ENCODE results near the gene MPV17L.
"Not testable (repeated sequence)": the region's sequence is repeated elsewhere in the genome, so short reads cannot be mapped to it uniquely, and the experiment has no call there.

Gene MPV17L

GRCh38 chr16:15445450-15445849 is 49.9 kb downstream of the MPV17L start:
- no peaks in the 10 kb centered on the region for H3K27me3 ChIP-seq (ENCODE audit: control insufficient read depth in 1 of 2, insufficient read depth in 2 of 2, low read length in 2 of 2)
- H3K9me3 ChIP-seq (ENCODE audit: control insufficient read depth in 1 of 2, low read length in 2 of 2), result peaks cover 4 to 5% of the 10 kb centered on the region in 2 donors
- peaks cover 15 to 16% of the 10 kb centered on the region in 2 donors for H3K4me1 ChIP-seq (ENCODE audit: control insufficient read depth in 1 of 2, insufficient read depth in 2 of 2, low read length in 2 of 2)
- no peak overlapping the region for H3K9ac ChIP-seq (ENCODE audit: low read depth in 1 of 2, low read length in 2 of 2)
- no peak overlapping the region for H3K27ac ChIP-seq (ENCODE audit: low read depth, low read length)
- H3K36me3 ChIP-seq (ENCODE audit: control insufficient read depth in 1 of 2, insufficient read depth in 2 of 2, low read length in 2 of 2), result no peaks in the 10 kb centered on the region
- H3K4me3 ChIP-seq (ENCODE audit: low read depth in 1 of 2, low read length in 2 of 2), result no peak overlapping the region

- H3K9me3 ChIP-seq (ENCODE audit: control insufficient read depth in 1 of 2, low read length in 2 of 2), result peaks cover 4 to 5% of the 10 kb centered on the region in 2 donors
- H3K4me1 ChIP-seq (ENCODE audit: control insufficient read depth in 1 of 2, insufficient read depth in 2 of 2, low read length in 2 of 2), result peaks cover 10 to 13% of the 10 kb centered on the region in 2 donors
- no peak overlapping the region for H3K9ac ChIP-seq (ENCODE audit: low read depth in 1 of 2, low read length in 2 of 2)
- no peaks in the 10 kb centered on the region for H3K27me3 ChIP-seq (ENCODE audit: control insufficient read depth in 1 of 2, insufficient read depth in 2 of 2, low read length in 2 of 2)
- H3K4me3 ChIP-seq (ENCODE audit: low read depth in 1 of 2, low read length in 2 of 2), result no peak overlapping the region
- no peaks in the 10 kb centered on the region for H3K36me3 ChIP-seq (ENCODE audit: control insufficient read depth in 1 of 2, insufficient read depth in 2 of 2, low read length in 2 of 2)
- no peak overlapping the region for H3K27ac ChIP-seq (ENCODE audit: low read depth, low read length)
Measured at GRCh38 chr16:15446901-15447300, 51.3 kb downstream of the MPV17L start.

- Histone ChIP-seq H3K27me3 (ENCODE audit: control insufficient read depth in 1 of 2, insufficient read depth in 2 of 2, low read length in 2 of 2) (no peaks in the 10 kb centered on the region), H3K36me3 (ENCODE audit: control insufficient read depth in 1 of 2, insufficient read depth in 2 of 2, low read length in 2 of 2) (no peaks in the 10 kb centered on the region), H3K9me3 (ENCODE audit: control insufficient read depth in 1 of 2, low read length in 2 of 2) (peaks cover under 1 to 1% of the 10 kb centered on the region in 2 donors), H3K27ac (ENCODE audit: low read depth, low read length) (no peak overlapping the region), H3K9ac (ENCODE audit: low read depth in 1 of 2, low read length in 2 of 2) (no peak overlapping the region), H3K4me3 (ENCODE audit: low read depth in 1 of 2, low read length in 2 of 2) (no peak overlapping the region), H3K4me1 (ENCODE audit: control insufficient read depth in 1 of 2, insufficient read depth in 2 of 2, low read length in 2 of 2) (no peaks in the 10 kb centered on the region)
Measured at GRCh38 chr16:15450624-15451023, 55.1 kb downstream of the MPV17L start.

DNA sequence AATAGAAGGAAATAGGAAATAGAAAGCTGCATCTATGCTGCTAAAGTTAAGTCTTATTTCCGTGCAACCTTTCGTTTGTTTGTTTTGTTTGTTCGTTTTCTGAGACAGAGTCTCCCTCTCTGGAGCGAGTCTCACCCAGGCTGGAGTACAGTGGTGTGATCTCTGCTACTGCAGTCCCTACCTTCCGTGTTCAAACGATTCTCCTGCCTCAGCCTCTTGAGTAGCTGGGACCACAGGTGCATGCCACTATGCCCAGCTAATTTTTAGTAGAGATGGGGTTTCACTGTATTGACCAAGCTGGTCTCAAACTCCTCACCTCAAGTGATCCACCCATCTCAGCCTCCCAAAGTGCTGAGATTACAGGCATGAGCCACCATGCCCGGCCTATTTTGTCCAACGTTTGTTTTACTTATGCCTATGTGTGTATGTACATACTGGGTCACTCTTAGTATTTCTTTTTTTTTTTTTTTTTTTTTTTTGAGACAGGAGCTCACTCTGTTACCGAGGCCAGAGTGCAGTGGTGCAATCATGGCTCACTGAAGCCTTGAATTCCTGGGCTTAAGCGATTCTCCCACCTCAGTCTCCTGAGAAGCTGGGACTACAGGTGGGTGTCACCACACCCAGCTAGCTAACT is 55.7 kb downstream of the MPV17L start:
- Histone ChIP-seq H3K27me3 (ENCODE audit: control insufficient read depth in 1 of 2, insufficient read depth in 2 of 2, low read length in 2 of 2) (no peaks in the 10 kb centered on the region), H3K27ac (ENCODE audit: low read depth, low read length) (no peak overlapping the region), H3K36me3 (ENCODE audit: control insufficient read depth in 1 of 2, insufficient read depth in 2 of 2, low read length in 2 of 2) (no peaks in the 10 kb centered on the region), H3K9ac (ENCODE audit: low read depth in 1 of 2, low read length in 2 of 2) (no peak overlapping the region), H3K4me3 (ENCODE audit: low read depth in 1 of 2, low read length in 2 of 2) (no peak overlapping the region), H3K9me3 (ENCODE audit: control insufficient read depth in 1 of 2, low read length in 2 of 2) (no peaks in the 10 kb centered on the region), H3K4me1 (ENCODE audit: control insufficient read depth in 1 of 2, insufficient read depth in 2 of 2, low read length in 2 of 2) (peaks cover 1 to 3% of the 10 kb centered on the region in 2 donors)

- H3K4me3 ChIP-seq (ENCODE audit: low read depth in 1 of 2, low read length in 2 of 2), result no peak overlapping the region
- H3K9ac ChIP-seq (ENCODE audit: low read depth in 1 of 2, low read length in 2 of 2), result no peak overlapping the region
- H3K4me1 ChIP-seq (ENCODE audit: control insufficient read depth in 1 of 2, insufficient read depth in 2 of 2, low read length in 2 of 2), result peaks cover 8 to 12% of the 10 kb centered on the region in 2 donors
- H3K27ac ChIP-seq (ENCODE audit: low read depth, low read length), result no peak overlapping the region
- no peaks in the 10 kb centered on the region for H3K27me3 ChIP-seq (ENCODE audit: control insufficient read depth in 1 of 2, insufficient read depth in 2 of 2, low read length in 2 of 2)
- H3K9me3 ChIP-seq (ENCODE audit: control insufficient read depth in 1 of 2, low read length in 2 of 2), result no peaks in the 10 kb centered on the region
- no peaks in the 10 kb centered on the region for H3K36me3 ChIP-seq (ENCODE audit: control insufficient read depth in 1 of 2, insufficient read depth in 2 of 2, low read length in 2 of 2)
Measured at GRCh38 chr16:15452246-15452855, 56.8 kb downstream of the MPV17L start.

- peaks cover 10 to 13% of the 10 kb centered on the region in 2 donors for H3K4me1 ChIP-seq (ENCODE audit: control insufficient read depth in 1 of 2, insufficient read depth in 2 of 2, low read length in 2 of 2)
- not testable (repeated sequence) for H3K27ac ChIP-seq (ENCODE audit: low read depth, low read length); H3K27me3 ChIP-seq (ENCODE audit: control insufficient read depth in 1 of 2, insufficient read depth in 2 of 2, low read length in 2 of 2); H3K36me3 ChIP-seq (ENCODE audit: control insufficient read depth in 1 of 2, insufficient read depth in 2 of 2, low read length in 2 of 2); H3K9ac ChIP-seq (ENCODE audit: low read depth in 1 of 2, low read length in 2 of 2); H3K9me3 ChIP-seq (ENCODE audit: control insufficient read depth in 1 of 2, low read length in 2 of 2); H3K4me3 ChIP-seq (ENCODE audit: low read depth in 1 of 2, low read length in 2 of 2)
Measured at GRCh38 chr16:15453296-15453695, 57.7 kb downstream of the MPV17L start.

DNA sequence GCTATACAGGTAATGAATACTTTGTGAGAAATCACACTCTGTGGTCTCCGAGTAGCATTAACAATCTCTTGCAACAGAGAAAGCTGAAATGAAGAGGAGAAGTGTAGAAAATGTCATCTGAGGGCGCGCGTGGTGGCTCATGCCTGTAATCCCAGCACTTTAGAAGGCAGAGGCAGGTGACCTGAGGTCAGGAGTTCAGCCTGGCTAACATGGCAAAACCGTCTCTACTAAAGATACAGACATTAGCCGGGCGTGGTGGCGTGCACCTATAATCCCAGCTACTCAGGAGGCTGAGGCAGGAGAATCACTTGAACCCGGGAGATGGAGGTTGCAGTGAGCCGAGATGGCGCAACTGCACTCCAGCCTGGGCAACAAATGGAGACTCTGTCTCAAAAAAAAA is 59.4 kb downstream of the MPV17L start:
- H3K27ac ChIP-seq (ENCODE audit: low read depth, low read length); H3K4me3 ChIP-seq (ENCODE audit: low read depth in 1 of 2, low read length in 2 of 2); H3K36me3 ChIP-seq (ENCODE audit: control insufficient read depth in 1 of 2, insufficient read depth in 2 of 2, low read length in 2 of 2); H3K27me3 ChIP-seq (ENCODE audit: control insufficient read depth in 1 of 2, insufficient read depth in 2 of 2, low read length in 2 of 2); H3K9ac ChIP-seq (ENCODE audit: low read depth in 1 of 2, low read length in 2 of 2); H3K9me3 ChIP-seq (ENCODE audit: control insufficient read depth in 1 of 2, low read length in 2 of 2): not testable (repeated sequence)
- H3K4me1 ChIP-seq (ENCODE audit: control insufficient read depth in 1 of 2, insufficient read depth in 2 of 2, low read length in 2 of 2), result peaks cover 10 to 13% of the 10 kb centered on the region in 2 donors

- H3K4me3 ChIP-seq (ENCODE audit: low read depth in 1 of 2, low read length in 2 of 2), result no peak overlapping the region
- H3K9ac ChIP-seq (ENCODE audit: low read depth in 1 of 2, low read length in 2 of 2), result no peak overlapping the region
- H3K36me3 ChIP-seq (ENCODE audit: control insufficient read depth in 1 of 2, insufficient read depth in 2 of 2, low read length in 2 of 2), result no peaks in the 10 kb centered on the region
- H3K27me3 ChIP-seq (ENCODE audit: control insufficient read depth in 1 of 2, insufficient read depth in 2 of 2, low read length in 2 of 2), result no peaks in the 10 kb centered on the region
- no peak overlapping the region for H3K27ac ChIP-seq (ENCODE audit: low read depth, low read length)
- no peaks in the 10 kb centered on the region for H3K9me3 ChIP-seq (ENCODE audit: control insufficient read depth in 1 of 2, low read length in 2 of 2)
- peaks cover 10 to 13% of the 10 kb centered on the region in 2 donors for H3K4me1 ChIP-seq (ENCODE audit: control insufficient read depth in 1 of 2, insufficient read depth in 2 of 2, low read length in 2 of 2)
Measured at GRCh38 chr16:15457400-15457799, 61.8 kb downstream of the MPV17L start.

DNA sequence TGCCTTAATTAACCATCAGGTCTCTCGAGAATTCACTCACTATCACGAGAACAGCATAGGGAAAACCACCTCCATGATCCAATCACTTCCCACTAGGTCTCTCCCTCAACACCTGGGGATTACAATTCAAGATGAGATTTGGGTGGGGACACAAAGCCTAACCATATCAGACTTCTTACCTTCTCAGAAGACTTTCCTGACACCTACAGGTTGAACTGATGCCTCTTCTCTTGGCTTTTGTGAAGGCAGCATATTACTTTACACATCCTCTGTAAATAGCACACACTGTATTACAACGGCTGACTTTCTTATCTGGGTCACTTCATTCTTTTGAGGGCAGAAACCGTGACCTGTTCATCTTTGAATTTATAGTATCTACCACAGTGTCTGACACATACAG is 62.4 kb downstream of the MPV17L start:
- Histone ChIP-seq H3K27me3 (ENCODE audit: control insufficient read depth in 1 of 2, insufficient read depth in 2 of 2, low read length in 2 of 2) (no peaks in the 10 kb centered on the region), H3K4me3 (ENCODE audit: low read depth in 1 of 2, low read length in 2 of 2) (no peak overlapping the region), H3K36me3 (ENCODE audit: control insufficient read depth in 1 of 2, insufficient read depth in 2 of 2, low read length in 2 of 2) (no peaks in the 10 kb centered on the region), H3K9me3 (ENCODE audit: control insufficient read depth in 1 of 2, low read length in 2 of 2) (no peaks in the 10 kb centered on the region), H3K4me1 (ENCODE audit: control insufficient read depth in 1 of 2, insufficient read depth in 2 of 2, low read length in 2 of 2) (peaks cover 10 to 13% of the 10 kb centered on the region in 2 donors), H3K9ac (ENCODE audit: low read depth in 1 of 2, low read length in 2 of 2) (no peak overlapping the region), H3K27ac (ENCODE audit: low read depth, low read length) (no peak overlapping the region)

DNA sequence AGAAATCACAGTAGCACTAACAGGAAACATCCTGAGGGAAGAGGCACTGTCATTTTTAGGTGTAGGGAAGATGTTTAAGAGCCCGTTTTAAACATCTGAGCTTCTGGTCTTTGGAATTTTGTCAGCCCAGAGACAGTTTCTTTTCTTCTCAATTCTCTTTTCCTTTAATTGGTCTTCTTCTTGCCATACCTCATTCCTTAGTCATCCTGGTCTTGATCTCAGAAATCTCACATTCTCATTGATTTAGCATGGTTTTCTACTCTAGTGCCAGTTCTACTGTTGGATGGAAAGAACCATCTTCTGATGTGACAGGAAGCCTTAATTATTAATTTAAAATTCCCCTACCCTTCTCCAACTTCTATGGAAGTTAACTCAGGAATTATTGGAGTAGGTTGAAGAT is 64.2 kb downstream of the MPV17L start:
- Histone ChIP-seq H3K9me3 (ENCODE audit: control insufficient read depth in 1 of 2, low read length in 2 of 2) (no peaks in the 10 kb centered on the region), H3K27ac (ENCODE audit: low read depth, low read length) (no peak overlapping the region), H3K4me3 (ENCODE audit: low read depth in 1 of 2, low read length in 2 of 2) (no peak overlapping the region), H3K4me1 (ENCODE audit: control insufficient read depth in 1 of 2, insufficient read depth in 2 of 2, low read length in 2 of 2) (peaks cover 10 to 13% of the 10 kb centered on the region in 2 donors), H3K36me3 (ENCODE audit: control insufficient read depth in 1 of 2, insufficient read depth in 2 of 2, low read length in 2 of 2) (no peaks in the 10 kb centered on the region), H3K27me3 (ENCODE audit: control insufficient read depth in 1 of 2, insufficient read depth in 2 of 2, low read length in 2 of 2) (no peaks in the 10 kb centered on the region), H3K9ac (ENCODE audit: low read depth in 1 of 2, low read length in 2 of 2) (no peak overlapping the region)

Measured in duodenal mucosa (tissue), 2 donors.